ENCODE results near the gene SCN3B.
A peak's percentile ranks its signal among the peaks of the same experiment; 100 is the strongest.

Gene SCN3B

GRCh38 chr11:123653827-123654565 lies 428 bp downstream of the SCN3B start:
- DNase-seq (ENCODE audit: low spot score), result peak; percentile 82

- DNase-seq (ENCODE audit: low spot score), result no peak
Observed at GRCh38 chr11:123653483-123653826, 969 bp downstream of the SCN3B start.

- no peak for DNase-seq (ENCODE audit: low spot score)
Observed at GRCh38 chr11:123652599-123652998, 1.8 kb downstream of the SCN3B start.

GRCh38 chr11:123650901-123651300 lies 3.5 kb downstream of the SCN3B start:
- no peak for DNase-seq (ENCODE audit: low spot score)

- DNase-seq (ENCODE audit: low spot score), result no peak
Observed at GRCh38 chr11:123645286-123645975, 9.0 kb downstream of the SCN3B start.

- DNase-seq (ENCODE audit: low spot score), result no peak
Observed at GRCh38 chr11:123642435-123642834, 12.0 kb downstream of the SCN3B start.

GRCh38 chr11:123641495-123641840 lies 13.0 kb downstream of the SCN3B start:
- DNase-seq (ENCODE audit: low spot score), result no peak

GRCh38 chr11:123640677-123641494 lies 13.5 kb downstream of the SCN3B start:
- peak; percentile 73 for DNase-seq (ENCODE audit: low spot score)

- DNase-seq (ENCODE audit: low spot score), result no peak
Observed at GRCh38 chr11:123640029-123640428, 14.4 kb downstream of the SCN3B start.

GRCh38 chr11:123630126-123630608 lies 24.3 kb downstream of the SCN3B start:
- no peak for DNase-seq (ENCODE audit: low spot score)

- peak; percentile 56 for DNase-seq (ENCODE audit: low spot score)
Observed at GRCh38 chr11:123628936-123629683, 25.3 kb downstream of the SCN3B start.

- no peak for DNase-seq (ENCODE audit: low spot score)
Observed at GRCh38 chr11:123624974-123625373, 29.4 kb downstream of the SCN3B start.

GRCh38 chr11:123622576-123622975 lies 31.8 kb downstream of the SCN3B start:
- DNase-seq (ENCODE audit: low spot score), result no peak

GRCh38 chr11:123616505-123617198 lies 37.8 kb downstream of the SCN3B start:
- peak; percentile 90 for DNase-seq (ENCODE audit: low spot score)

- no peak for DNase-seq (ENCODE audit: low spot score)
Observed at GRCh38 chr11:123611698-123612097, 42.7 kb downstream of the SCN3B start.

GRCh38 chr11:123608945-123609344 lies 45.5 kb downstream of the SCN3B start:
- no peak for DNase-seq (ENCODE audit: low spot score)

GRCh38 chr11:123608371-123608770 lies 46.1 kb downstream of the SCN3B start:
- DNase-seq (ENCODE audit: low spot score), result no peak

GRCh38 chr11:123607781-123608180 lies 46.6 kb downstream of the SCN3B start:
- no peak for DNase-seq (ENCODE audit: low spot score)

- no peak for DNase-seq (ENCODE audit: low spot score)
Observed at GRCh38 chr11:123603666-123604065, 50.8 kb downstream of the SCN3B start.

GRCh38 chr11:123601743-123602142 lies 52.7 kb downstream of the SCN3B start:
- no peak for DNase-seq (ENCODE audit: low spot score)

- DNase-seq (ENCODE audit: low spot score), result no peak
Observed at GRCh38 chr11:123601136-123601535, 53.3 kb downstream of the SCN3B start.

Measured in AG08396 (cell line).